Activated CD8-positive, alpha-beta memory T cell treated with anti-CD3 and anti-CD28 coated beads, Interleukin-2, amount 50 U/mL, for 4 hours (primary cell): ENCODE measurements around the gene CLEC18B.
"Not testable (repeated sequence)": the region's sequence is repeated elsewhere in the genome, so short reads cannot be mapped to it uniquely, and the experiment has no call there.

Experiments used
- DNase-seq: peaks from one replicate; pipeline ENCODE4 v3.0.0-alpha.2; 2020

The CLEC18B gene

GRCh38 chr16:74420612-74421481, at the start of gene CLEC18B:
Gene CLEC18B, minus strand, starts transcription at chr16:74421478. Its CDS starts 208 bp downstream, at chr16:74421270.
- not testable (repeated sequence) for DNase-seq

GRCh38 chr16:74469946-74470478, 48.7 kb upstream of the CLEC18B start:
- DNase-seq, result no peak

- DNase-seq, result no peak
Measured at GRCh38 chr16:74468807-74469525, 47.7 kb upstream of the CLEC18B start.

GRCh38 chr16:74466872-74467271, 45.6 kb upstream of the CLEC18B start:
- no peak for DNase-seq

GRCh38 chr16:74465851-74466685, 44.8 kb upstream of the CLEC18B start:
- DNase-seq, result no peak

GRCh38 chr16:74465281-74465680, 44.0 kb upstream of the CLEC18B start:
- no peak for DNase-seq

- DNase-seq, result no peak
Measured at GRCh38 chr16:74463888-74464287, 42.6 kb upstream of the CLEC18B start.

- DNase-seq, result no peak
Measured at GRCh38 chr16:74462361-74462760, 41.1 kb upstream of the CLEC18B start.

- no peak for DNase-seq
Measured at GRCh38 chr16:74461826-74462225, 40.5 kb upstream of the CLEC18B start.

GRCh38 chr16:74460542-74460941, 39.3 kb upstream of the CLEC18B start:
- no peak for DNase-seq

- DNase-seq, result no peak
Measured at GRCh38 chr16:74456290-74456625, 35.0 kb upstream of the CLEC18B start.

- DNase-seq, result no peak
Measured at GRCh38 chr16:74455619-74456289, 34.5 kb upstream of the CLEC18B start.

GRCh38 chr16:74455213-74455612, 33.9 kb upstream of the CLEC18B start:
- no peak for DNase-seq

- DNase-seq, result no peak
Measured at GRCh38 chr16:74451951-74452758, 30.9 kb upstream of the CLEC18B start.

- no peak for DNase-seq
Measured at GRCh38 chr16:74450967-74451760, 29.9 kb upstream of the CLEC18B start.

- DNase-seq, result no peak
Measured at GRCh38 chr16:74450236-74450635, 29.0 kb upstream of the CLEC18B start.

- no peak for DNase-seq
Measured at GRCh38 chr16:74449470-74449869, 28.2 kb upstream of the CLEC18B start.

GRCh38 chr16:74448990-74449389, 27.7 kb upstream of the CLEC18B start:
- DNase-seq, result no peak

- DNase-seq, result no peak
Measured at GRCh38 chr16:74447578-74447977, 26.3 kb upstream of the CLEC18B start.

GRCh38 chr16:74446866-74447265, 25.6 kb upstream of the CLEC18B start:
- no peak for DNase-seq
